Omental fat pad (tissue), 4 donors: ENCODE results near the gene ADGRF1. TPM values are rescaled to one million over a fixed set of nuclear protein-coding genes. Genes with fewer than 3 reads are reported as not detected.
A peak's percentile ranks its signal among the peaks of the same experiment; 100 is the strongest.

ENCODE experiments used
- ATAC-seq: fragments of 150-250 bp; one replicate; pipeline ENCODE4 v1.9.1; 2016; ENCODE audit warnings: mild to moderate bottlenecking, moderate library complexity; ENCODE audit not compliant: low FRiP score
- DNase-seq: peaks from one replicate; pipeline ENCODE4 v3.0.0-alpha.2; 2019; ENCODE audit warnings: low spot score
- total RNA-seq, 4 donors: library from RNA; depleted of rRNA; stranded (reverse); fragments of >200 nt; gene quantifications; one replicate each; pipeline ENCODE4 v1.1.0, GENCODE V29; 2016
- TF ChIP-seq, protein P1 (sequence below), 3 donors: fragments of 450-650 bp; IDR thresholded peaks; one replicate each; pipeline ENCODE4 v1.5.1; 2016 to 2017; ENCODE audit warnings: antibody characterized with exemption in 3 of 3, mild to moderate bottlenecking in 3 of 3, moderate library complexity in 2 of 3

Gene ADGRF1
- total RNA-seq, 4 donors from 2014 or later, result not detected

DNA sequence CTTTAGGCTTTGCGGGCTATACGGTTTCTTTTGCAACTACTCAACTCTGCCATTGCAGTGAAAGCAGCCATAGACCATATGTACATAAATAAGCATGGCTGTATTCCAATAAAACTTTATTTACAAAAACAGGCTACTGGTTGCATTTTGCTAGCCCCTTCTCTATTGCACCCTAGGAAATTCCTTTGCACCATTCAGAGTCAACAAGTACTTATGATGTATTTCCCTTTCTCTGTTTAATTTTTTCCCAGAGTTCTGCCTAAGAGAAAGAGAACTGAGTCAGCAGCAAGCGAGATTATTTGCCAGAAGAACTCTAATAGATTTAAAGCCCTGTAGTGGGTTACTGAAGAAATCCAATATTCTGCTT is 33.8 kb downstream of the ADGRF1 start:
- DNase-seq (no peak), ATAC-seq (no peak)
- TF ChIP-seq, protein P1, sequence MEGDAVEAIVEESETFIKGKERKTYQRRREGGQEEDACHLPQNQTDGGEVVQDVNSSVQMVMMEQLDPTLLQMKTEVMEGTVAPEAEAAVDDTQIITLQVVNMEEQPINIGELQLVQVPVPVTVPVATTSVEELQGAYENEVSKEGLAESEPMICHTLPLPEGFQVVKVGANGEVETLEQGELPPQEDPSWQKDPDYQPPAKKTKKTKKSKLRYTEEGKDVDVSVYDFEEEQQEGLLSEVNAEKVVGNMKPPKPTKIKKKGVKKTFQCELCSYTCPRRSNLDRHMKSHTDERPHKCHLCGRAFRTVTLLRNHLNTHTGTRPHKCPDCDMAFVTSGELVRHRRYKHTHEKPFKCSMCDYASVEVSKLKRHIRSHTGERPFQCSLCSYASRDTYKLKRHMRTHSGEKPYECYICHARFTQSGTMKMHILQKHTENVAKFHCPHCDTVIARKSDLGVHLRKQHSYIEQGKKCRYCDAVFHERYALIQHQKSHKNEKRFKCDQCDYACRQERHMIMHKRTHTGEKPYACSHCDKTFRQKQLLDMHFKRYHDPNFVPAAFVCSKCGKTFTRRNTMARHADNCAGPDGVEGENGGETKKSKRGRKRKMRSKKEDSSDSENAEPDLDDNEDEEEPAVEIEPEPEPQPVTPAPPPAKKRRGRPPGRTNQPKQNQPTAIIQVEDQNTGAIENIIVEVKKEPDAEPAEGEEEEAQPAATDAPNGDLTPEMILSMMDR (IDR thresholded peaks at IDR 0.05), result no peak

DNA sequence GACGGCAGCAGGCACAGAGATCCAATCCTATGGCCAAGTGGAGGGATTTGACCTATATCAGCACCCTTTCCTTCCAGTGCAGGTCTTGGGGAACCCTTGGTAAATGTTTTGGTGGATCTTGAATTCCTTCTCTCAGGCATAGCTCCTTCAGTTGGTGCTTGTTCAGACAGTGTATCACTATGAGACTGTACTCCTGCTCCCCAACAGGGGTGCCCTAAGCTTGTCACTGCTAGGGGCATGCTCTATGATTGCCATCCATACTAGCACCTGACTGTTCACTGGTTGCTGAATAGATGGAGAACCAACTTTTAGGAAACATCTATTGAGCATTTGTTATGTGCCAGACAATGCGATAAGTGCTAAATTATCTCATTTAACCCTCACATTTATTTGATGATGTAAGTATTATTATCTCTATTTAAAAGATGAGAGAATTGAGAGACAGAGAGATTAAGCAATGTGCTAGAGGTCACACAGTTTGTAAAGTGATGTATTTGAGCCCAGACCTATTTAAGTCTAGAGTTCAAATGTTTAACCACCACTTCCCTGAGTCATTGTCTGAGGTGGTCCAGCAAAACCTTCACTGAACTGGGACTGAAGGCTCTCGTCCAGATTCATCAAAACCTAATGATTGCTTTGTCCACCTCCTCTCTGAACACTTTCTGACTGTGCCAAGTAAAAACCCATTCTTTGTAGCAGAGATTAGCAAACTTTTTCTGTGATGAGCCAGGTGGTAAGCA is 34.3 kb downstream of the ADGRF1 start:
- TF ChIP-seq, protein P1 (IDR thresholded peaks at IDR 0.05), result no peak
- ATAC-seq, result no peak
- DNase-seq, result no peak

DNA sequence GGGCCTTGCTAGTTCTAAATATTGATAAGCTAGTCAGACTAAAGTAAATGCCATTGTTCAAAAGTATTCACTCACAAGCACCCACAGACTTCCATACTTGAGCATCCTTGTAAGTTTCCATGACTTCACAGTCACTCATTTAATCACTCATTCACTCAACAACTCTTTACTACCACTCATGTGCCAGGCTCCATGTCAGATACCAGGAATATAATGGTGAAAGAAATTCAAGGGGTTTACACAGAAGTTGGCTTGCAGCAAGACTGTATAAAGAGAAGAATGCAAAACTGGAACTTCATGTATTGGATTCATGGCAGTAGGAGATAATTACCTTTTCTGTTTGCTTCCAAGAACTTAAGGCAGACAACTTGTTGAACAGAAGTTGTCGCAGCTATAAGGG is 36.6 kb downstream of the ADGRF1 start:
- TF ChIP-seq, protein P1 (IDR thresholded peaks at IDR 0.05), result no peak
- ATAC-seq (no peak), DNase-seq (no peak)

DNA sequence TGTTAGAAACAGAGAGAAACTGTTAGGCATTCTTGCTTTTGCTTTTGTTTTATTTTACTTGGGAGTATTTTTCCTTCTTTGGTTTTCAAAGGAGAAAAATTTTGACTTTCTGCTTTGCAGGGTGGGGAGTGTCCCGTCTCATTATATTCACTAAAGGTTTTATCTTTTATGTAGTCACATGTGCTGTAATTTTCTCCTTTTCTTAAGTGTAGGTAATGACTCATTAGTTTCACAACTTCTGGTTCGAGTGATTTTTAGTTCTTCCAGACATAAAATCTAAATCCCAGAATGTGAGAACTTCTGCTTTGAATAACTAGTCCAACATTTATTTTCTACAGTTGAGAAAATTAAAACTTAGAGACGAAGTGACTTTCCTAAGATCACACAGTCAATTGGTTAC is 37.7 kb downstream of the ADGRF1 start:
- TF ChIP-seq, protein P1 (IDR thresholded peaks at IDR 0.05), result no peak
- peak; percentile 66 for ATAC-seq
- DNase-seq, result no peak

DNA sequence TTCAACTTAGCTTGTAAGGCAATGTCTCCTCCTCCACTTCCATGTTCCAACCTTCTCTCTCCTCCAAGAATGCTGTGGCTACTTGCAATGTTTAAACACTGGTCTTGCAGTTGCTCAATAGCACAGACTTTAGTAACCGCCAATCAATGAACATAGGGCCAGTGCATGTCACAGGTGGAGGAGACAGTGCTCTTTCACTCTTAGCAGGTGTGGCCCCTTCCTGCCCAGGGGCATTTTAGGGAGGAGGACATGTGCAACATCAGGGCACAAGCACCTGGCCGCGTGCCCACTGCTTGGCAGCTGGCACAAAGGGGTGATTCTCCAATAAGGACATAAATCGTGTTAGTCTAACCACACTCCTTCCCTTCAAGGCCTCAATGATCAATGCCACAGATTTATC is 41.3 kb downstream of the ADGRF1 start:
- no peak for ATAC-seq
- DNase-seq, result no peak
- TF ChIP-seq, protein P1 (IDR thresholded peaks at IDR 0.05), result no peak

DNA sequence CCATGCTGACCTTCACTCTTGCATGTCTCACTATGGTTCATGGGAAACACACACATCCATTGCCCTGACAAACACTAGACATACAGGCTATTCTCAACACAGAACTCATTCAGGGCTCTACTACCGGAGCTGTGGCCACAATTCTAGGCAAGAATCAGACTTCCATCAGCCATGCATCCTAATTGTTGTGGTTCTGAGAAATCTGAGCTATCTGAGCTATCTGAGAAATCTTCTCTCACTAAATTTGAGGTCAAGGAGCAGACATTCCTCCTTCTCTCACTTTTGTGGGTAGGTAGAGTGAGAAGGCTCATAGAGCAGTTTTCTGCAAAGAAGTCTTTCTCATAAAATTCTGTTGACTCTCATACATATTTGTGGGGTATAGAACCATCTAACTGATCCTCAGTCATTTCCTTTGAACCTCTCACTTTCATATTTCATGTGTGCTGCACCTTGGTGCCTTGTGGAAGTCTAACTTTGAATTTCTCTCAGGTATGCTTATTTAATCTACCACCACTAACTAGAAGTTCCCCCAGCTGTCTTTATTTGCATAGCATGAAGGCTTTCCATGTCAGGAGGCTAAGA is 43.6 kb downstream of the ADGRF1 start:
- ATAC-seq (no peak), DNase-seq (no peak)
- TF ChIP-seq, protein P1 (IDR thresholded peaks at IDR 0.05), result no peak

DNA sequence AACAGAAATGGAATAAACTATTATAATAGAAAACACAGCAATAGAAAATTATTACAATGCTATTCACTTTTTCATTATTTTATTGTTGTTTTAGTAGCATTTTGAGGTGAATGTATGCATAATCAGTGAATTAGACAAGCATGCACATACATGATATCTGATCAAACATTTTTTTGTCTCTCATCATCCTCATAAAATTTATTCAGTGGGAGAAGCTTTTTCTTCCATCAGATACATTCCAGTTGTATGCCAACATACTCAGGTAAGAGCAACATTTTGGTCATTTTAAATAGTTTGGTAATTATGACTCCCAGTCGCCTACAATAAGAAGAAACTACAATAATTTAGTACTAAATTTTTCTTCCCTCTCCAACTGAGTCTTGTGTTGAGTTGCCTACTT is 44.5 kb downstream of the ADGRF1 start:
- ATAC-seq, result no peak
- TF ChIP-seq, protein P1 (IDR thresholded peaks at IDR 0.05), result no peak
- no peak for DNase-seq
